Measurements from ENCODE around the gene ACVR1B.

Gene ACVR1B

DNA sequence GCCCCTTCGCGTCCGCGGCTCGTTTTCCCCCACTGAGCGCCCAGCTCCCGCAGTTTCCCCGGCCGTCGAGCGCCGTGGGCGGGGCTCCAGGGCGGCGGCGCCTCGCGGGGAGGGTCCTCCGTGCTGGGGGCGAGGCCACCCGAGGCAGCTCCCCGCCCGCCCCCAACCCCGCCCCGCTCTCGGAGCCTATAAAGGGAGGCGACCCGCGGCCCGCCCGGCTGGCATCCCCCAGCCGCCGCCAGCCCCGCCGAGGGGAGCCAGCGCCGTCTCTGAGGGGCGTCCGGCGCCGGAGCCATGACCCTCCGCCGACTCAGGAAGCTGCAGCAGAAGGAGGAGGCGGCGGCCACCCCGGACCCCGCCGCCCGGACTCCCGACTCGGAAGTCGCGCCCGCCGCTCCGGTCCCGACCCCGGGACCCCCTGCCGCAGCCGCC lies 55.2 kb downstream of the ACVR1B start, which contains the start of gene TAMALIN:
Gene TAMALIN (plus strand): TSS at position 221 of the 432 bp plus-strand sequence. CDS start 74 bp downstream, at position 295.
- peak; percentile 90 for DNase-seq

DNA sequence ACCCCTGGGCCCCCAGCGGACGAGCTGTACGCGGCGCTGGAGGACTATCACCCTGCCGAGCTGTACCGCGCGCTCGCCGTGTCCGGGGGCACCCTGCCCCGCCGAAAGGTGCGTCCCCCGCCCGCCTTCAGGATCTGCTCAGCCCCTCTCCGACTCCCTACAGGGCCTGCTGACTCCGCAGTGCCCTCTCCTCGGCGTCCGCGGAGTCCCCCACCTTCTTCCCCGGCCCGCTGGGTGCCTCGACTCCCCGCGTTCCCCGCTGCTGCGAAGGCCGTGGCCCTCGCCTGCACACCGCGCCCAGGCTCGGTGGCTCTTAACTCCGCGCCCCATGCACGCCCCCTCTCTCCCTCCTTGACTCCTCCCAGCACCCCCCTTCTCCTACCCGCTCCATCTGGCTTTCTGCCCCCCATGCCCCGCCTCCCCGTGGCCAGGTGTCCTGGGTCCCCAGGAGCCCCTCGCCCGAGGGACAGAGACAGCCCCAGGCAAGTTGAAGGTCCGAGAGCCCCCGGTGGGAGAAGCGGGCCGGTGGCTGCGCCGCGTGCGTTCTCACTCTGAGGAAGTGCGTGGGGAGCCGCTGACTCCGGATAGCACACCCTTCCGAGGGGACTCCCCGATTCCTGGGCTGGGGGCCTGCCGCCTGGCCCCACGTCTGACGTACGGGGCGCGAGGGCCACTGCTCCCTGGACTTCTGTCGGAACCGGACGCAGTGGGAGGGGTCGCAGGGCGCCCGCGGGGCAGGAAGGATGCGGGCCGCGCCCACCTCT lies 55.8 kb downstream of the ACVR1B start:
- peak; percentile 69 for DNase-seq

DNA sequence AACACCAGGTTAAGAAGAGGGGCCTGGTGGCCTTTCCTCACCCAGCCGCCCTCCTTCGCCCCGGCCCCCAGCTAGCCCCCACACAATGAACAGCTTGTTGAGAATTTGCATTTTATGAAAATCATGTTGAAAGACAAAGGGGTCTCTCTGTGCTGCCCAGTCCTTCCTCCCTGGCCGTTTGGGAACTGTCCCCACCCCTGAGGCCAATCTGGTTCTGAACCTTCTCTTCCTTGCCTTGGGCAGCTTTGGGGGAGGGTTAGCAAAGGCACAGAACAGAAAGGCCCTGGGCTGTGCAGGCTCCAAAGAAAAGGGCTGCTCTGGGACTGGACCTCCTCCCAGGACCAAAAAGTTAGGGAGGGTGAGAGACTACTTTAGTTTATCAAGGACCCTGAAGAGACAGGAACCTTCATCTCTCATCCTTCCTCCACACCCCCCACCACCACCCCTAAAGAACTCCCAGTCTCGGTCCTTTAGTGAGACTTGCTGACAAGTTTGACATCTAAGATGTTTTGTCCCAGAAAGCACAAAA lies 56.5 kb downstream of the ACVR1B start:
- no peak for DNase-seq

DNA sequence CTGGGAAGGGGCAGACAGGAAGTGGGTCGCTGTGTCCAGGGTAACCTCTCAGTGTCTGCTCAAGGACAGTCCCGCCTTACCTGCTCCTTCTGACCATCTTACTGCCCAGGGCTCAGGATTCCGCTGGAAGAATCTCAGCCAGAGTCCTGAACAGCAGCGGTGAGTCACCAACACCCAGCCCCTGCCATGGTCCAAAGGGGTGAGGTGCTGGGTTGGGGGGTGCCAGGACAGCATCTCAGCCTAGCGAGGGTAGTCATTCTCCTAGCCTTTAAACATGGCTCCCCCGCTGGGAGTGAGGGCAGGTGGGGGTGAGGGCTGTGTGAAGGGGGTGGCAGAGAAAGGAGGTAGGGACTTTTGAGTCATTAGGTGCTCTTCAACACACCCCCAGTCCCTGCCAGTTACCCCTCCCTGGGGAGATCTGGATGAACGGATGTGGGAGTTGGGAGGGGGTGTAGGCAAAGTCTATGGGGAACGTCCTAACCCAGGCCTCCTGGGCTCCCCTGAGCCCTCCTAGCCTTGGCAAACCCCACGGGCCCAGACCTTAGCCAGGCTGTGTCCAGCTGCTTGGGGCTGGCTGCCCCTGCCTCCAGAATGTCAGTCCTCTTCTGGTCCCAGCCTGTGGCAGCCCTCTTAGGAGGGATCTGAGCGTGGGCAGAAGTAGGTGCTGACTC lies 57.7 kb downstream of the ACVR1B start:
- DNase-seq: no peak

DNA sequence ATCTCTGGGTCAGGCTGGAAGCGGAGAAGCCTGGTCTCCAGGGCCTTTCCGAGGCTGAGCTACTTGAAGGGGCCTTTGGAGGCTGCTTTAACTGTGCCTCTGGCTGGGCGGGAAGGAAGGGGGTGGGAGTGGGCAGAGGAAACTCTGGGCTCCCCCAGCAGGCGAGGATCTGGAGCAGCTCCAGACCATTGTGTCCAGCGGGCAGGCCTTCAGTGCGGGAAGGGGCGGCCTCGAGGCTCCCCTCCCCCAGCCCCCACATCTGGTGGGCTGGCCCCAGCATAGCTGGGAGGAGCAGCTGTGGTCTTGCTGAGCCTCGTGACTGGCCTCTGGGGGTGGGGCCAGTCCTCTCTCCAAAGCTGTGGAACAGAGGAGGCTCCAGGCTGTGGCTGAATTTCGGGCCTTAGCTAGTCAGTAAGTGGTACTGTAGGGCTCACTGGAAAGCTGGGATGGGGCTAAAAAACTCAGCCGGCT lies 58.7 kb downstream of the ACVR1B start:
- DNase-seq: peak; percentile 96

DNA sequence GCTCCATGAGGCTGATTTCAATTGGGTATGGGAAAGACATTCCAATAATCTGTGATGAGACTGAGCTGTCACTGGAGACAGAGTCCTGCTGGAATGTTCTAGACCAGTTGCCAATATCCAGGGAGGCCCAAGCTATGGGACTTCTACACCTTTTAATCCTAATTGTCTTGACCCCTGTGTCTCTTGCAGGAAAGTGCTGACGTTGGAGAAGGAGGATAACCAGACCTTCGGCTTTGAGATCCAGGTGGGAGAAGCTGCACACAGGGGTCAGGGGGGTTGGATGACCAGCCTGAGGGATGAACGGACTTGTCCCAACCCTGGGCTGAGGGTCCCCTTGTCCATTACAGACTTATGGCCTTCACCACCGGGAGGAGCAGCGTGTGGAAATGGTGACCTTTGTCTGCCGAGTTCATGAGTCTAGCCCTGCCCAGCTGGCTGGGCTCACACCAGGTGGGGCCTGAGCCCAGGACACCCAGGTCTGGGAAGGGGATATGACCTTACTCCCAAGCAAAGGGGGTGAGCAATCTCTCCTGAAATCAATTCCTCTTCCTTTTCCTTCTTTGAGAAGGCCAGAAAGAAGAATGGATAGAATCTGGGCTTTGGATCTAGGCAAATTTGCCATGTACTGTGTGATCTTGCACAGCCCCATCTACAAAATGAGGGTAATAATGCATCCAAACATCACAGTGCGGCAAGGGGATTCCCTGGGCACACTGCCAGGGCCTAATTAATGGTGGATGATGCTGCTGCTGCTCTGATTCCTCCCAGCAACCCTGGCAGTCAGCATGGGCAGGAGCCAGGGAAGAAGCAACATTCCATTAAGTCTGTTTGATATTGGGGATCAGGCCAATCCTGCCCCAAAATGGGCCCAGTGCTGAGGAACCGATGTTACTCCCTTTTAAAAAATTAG lies 59.4 kb downstream of the ACVR1B start:
- DNase-seq: peak; percentile 45

DNA sequence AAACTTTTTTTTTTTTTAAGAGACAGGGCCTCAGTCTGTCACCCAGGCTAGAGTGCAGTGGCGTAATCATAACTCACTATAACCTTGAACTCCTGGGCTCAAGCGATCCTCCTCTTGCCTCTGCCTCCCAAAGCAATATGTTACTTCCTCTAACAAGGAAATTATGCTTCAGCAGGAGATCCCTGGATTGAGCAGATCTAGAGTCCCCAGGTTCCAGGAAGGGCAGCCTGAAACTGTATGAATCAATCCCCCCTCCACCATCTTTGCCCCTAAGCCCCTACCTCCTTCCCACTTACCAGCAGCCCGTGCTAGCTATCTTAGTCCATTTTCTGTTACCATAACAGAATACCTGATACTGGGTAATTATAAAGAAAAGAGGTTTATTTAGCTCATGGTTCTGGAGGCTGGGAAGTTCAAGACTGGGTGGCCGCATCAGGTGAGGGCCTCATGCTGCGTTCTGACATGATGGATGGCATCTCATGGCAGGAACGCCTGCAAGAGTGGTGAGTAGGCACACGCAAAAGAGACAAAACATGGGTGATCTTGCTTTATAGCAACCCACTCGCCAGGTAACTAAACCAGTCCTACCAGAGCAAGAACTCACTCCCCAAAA lies 60.2 kb downstream of the ACVR1B start:
- DNase-seq: no peak

DNA sequence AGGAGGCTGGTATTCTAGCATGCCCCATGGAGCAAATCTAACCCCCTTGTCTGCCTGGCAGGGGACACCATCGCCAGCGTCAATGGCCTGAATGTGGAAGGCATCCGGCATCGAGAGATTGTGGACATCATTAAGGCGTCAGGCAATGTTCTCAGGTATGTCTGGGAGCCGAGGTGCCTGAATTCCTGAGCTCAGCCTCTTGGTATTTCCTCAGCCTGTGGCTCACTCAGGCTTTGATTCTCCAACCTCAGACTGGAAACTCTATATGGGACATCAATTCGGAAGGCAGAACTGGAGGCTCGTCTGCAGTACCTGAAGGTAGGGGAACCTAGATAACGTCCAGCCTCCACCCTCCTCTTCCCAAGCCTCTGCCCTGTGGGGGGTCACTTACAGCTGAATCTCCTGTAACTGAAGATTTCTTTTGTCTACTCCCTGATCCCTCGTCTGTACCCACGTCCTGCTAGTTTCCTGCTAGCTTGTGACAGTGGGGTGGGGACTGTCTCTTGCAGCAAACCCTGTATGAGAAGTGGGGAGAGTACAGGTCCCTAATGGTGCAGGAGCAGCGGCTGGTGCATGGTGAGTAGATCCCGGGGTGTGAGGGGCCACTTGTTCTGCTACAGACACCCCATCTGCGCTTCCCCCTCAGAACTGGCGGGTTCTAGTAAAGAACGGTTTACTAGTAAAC lies 62.3 kb downstream of the ACVR1B start:
- no peak for DNase-seq

DNA sequence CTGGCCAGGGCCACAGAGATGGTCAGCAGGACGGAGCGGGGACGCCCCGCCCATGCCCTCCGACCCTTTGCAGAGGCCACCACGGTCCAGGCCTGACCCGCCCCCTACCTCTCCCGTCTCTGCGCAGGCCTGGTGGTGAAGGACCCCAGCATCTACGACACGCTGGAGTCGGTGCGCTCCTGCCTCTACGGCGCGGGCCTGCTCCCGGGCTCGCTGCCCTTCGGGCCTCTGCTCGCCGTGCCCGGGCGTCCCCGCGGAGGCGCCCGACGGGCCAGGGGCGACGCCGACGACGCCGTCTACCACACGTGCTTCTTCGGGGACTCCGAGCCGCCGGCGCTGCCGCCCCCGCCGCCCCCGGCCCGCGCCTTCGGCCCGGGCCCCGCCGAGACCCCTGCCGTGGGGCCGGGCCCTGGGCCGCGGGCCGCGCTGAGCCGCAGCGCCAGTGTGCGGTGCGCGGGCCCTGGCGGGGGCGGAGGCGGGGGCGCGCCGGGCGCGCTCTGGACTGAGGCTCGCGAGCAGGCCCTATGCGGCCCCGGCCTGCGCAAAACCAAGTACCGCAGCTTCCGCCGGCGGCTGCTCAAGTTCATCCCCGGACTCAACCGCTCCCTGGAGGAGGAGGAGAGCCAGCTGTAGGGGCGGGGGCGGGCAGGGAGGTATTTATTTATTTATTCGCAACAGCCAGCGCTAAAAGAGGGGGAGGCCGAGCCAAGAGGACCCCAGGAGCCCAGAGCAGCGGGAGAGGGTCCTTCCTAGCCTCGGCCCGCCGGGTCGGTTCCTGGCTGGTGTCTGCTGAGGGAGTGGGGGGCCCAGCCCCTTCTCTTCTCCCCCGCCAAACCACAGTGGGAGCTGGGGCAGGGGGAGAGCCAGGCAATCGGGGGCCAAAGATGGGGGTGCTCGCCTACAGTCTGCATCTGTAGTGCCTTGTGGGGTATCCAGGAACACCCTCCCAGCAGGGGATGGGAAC lies 63.4 kb downstream of the ACVR1B start:
- peak; percentile 55 for DNase-seq

DNA sequence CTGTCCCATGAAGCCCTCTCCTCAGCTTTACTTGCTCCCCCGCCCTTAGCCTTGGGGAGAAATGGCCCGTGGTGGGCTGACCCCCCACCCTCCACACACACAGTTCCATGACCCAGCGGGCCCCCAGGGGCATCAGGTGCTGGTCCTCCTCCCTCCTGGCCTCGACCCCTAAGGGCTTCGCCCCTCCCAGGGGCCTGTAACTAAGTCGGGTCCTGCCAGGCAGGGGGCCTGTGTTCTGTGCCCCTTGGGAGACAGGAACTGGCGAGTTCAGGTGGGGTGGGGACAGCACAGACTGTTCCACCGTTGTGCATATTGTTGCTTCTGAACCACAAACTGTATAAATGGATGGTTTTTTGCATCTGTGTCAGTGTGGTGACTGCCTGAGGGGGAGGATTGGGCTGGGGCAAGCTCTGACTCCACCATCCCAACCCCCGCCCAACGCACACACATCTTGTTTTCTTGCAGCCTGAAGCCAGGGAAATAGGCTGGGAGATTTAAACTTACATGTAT lies 64.1 kb downstream of the ACVR1B start:
- DNase-seq: no peak

DNA sequence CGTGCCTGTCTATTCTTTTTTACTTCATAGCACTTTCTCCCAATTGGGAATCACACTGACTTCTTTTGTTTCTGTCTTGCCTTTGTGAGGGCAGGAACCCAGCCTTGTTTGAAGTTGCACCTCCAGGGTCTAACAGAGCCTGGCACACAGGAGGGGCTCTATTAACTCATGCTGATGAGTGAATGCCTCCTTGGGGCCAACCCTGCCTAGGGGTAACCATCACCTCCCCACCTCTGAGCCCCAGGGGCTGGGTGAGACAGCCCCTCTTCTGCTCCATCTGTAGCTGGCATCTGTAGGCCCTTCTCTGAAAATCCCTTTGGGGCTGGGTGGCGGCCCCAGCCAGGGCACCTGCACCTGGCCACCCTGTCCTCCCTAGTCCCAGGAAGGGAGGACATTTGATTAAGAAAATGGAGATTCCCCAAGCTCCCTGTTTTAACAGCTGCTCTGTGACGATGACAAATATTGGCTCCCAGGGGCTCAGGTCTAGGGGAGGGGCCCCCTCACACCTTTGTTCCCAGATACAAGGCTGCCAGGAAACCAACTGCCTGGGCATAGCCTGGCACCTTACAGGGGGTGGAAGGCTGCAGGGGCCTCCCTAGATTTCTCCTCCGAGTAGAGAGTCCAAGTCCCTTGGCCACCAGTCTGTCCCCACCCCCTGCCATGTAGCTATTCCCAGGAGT lies 67.1 kb downstream of the ACVR1B start:
- DNase-seq: no peak

DNA sequence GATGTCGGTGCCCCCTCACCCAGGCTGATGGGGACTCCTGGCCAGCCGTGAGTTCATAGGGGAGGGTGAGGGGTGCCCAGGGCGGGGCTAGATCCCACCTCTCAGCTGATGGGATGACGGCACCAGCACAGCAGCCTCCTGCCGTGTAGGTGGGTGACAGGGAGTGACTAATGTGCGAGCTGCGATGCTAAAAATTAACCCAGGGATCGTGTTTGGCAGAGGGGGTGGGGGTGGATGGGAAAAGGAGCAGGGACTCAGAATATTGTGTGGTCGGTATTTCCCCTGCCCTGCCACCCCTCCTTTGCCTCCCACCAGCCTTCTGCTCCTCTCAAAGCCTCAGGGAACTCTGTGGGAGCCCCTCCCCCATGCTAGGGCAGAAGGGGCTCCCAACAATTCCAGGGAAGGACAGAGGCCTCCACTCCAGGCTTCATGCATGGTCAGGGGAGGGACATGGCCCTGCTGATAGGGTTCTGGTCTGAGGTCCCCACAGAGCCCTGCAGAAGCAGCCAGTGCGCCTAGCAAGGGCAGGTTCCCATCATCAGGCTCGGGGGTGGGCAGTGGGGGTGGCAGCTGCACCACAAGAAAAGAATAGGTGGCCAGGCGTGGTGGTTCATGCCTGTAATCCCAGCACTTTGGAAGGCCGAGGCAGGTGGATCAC lies 67.7 kb downstream of the ACVR1B start:
- no peak for DNase-seq

DNA sequence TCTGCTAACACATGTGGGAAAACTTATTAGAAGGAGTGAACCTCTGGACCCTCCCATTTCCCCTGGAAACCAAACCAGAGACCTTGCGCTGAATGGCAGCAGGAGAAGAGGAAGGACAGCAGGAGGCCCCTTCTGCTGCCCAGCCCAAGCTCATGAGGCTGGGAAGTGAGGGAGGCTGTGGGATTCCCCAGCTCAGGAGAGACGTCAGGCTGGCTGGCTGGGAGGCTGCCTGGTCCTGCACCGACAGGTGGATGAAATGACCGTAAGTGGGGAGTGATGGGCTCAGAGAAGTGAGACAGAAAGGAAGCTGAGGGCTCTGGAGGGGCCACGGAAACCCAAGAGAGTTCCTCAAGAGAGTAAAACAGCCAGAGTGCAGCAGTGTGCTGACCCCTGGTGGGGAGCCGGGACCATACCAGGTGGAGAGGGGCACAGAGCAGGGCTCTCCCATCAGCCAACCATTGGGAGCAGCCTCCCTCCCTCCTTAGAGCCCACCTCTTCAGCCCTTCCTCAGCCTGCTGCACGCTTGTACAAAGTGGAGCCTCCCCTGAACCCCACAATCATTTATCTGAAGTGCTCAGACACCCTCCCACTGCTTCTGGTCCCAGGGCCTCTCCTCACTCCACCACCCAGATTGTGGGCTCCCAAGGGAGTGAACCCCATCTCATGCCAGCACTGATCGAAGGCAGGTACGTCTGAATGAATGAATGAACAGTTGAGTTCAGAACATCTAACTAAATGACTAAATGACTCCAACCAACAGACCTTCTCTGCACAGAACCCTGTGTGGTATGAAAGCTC lies 69.2 kb downstream of the ACVR1B start:
- peak; percentile 74 for DNase-seq

DNA sequence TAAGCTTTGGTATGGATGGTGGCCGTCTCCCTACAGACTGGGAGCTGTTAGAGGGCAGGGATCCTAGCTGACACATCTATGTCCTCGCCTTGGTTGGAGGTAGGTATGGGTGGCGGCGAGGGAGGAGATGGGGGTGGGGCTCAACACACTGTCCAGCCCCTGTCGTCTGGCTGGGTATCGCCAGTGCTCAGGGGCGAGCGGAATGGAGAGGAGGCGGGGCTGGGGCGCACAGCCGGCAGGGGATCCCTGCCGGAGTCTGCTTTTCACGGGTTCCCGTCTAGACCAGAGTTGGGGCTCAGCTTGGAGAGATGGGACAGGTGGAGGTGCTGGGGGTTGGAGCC lies 71.3 kb downstream of the ACVR1B start:
- DNase-seq: no peak

DNA sequence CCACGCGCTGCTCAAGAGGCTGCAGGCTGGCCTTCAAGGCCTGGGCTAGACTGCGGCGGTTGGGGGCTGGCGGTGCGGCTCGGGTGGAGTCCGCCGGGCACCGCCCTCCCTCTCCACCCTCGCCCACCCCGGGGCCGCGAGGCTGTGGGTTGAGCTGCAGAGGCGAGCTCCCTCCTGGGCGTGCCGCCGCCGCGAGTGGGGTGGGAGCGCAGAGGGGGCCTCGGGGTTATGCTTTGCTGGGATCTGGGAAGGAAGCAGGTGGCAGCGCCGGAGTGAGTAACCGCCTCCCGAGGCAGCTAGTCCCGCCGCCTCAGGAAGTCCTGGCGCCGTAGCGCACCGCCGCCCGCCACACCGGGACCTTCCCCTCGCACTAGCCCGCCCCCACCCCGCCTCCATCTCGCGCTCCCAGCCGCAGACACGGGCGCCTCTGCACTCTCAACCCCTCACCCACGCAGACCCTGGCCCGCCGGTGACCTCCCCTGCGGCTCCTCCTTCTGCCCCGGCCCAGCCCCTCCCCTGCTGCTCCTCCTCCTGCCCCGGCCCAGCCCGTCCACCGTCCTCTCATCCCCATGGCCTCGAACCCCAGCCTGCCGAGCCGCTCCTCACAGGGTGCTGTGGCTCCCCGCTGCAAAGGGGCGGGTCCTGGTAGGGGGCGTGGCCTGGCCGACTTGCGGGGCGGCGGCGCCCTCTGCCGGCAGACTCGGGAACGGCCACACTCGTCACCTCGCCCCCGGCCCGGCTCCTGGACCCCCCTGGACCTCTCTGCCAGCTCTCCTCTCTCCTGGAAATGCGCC lies 71.9 kb downstream of the ACVR1B start:
- peak; percentile 91 for DNase-seq

DNA sequence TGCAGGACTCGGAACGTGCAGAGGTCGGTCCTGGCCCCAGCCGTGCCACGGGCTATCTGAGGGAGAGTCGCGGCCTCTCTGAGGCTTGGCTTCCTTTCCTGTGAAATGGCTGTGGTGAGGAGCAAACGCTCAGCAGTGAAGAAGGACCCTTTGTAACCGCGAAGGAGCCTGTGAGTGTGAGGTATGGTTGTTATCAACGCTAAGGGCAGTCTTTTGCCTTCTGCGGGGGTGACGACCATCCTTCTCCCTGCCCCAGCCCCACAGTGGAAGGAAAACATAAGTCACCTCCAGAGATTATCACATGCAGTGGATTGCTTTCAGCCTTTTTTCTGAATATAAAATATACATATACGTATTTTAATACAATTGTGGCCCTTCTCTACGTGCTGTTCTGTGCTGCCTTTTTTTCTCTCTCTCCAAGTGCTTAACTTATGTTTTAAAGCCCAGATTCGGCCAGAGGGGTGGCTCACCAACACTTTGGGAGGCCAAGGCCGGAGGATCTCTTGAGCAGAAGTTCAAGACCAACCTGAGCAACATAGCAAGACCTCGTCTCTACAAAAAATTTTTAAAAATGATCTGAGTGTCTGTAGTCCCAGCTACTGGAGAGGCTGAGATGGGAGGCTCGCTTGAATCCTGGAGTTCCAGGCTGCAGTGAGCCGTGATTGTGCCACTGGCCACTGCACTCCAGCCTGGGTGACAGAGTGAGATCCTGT lies 72.6 kb downstream of the ACVR1B start:
- no peak for DNase-seq

DNA sequence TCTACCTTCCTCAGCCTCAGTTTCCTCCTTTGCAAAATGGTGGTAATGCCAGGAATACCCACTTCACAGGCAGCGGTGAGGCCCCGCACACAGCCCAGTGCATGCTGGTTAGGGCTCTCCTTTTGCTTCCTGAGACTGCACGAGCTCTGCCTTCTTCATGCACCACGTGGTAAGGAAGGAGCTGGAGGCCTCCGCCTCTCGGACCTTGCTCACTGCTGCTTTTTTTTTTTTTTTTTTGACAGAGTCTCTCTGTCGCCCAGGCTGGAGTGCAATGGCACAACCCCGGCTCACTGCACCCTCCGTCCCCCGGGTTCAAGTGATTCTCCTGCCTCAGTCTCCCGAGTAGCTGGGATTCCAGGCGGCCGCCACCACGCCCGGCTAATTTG lies 73.3 kb downstream of the ACVR1B start:
- DNase-seq: no peak
